ENCODE measurements around the gene MBNL2. TPM values are rescaled to one million over a fixed set of nuclear protein-coding genes. Genes with fewer than 3 reads are reported as not detected.

MBNL2 gene
- total RNA-seq, 1 donor: 69.8 TPM

- Histone ChIP-seq H3K9me3 (ENCODE audit: low read depth, low read length) (no peaks in the 10 kb centered on the region), H3K4me1 (ENCODE audit: insufficient read depth, low read length) (no peaks in the 10 kb centered on the region), H3K4me2 (ENCODE audit: insufficient read depth, low read length) (no peak overlapping the region), H3K79me2 (ENCODE audit: insufficient read depth, low read length) (no peaks in the 10 kb centered on the region), H3K27me3 (ENCODE audit: insufficient read depth, low read length) (no peaks in the 10 kb centered on the region), H3K36me3 (ENCODE audit: insufficient read depth, low read length) (no peaks in the 10 kb centered on the region), H3K27ac (ENCODE audit: low read depth, low read length) (no peak overlapping the region), H4K20me1 (ENCODE audit: insufficient read depth, low read length) (no peaks in the 10 kb centered on the region), H2AFZ (ENCODE audit: low read length) (no peak overlapping the region), H3K4me3 (ENCODE audit: insufficient read depth, low read length) (no peak overlapping the region)
- peak; percentile 74 for TF ChIP-seq CTCF (IDR thresholded peaks at IDR 0.05; ENCODE audit: extremely low read depth, low read depth, low read length)
- DNase-seq (ENCODE audit: insufficient read length, low spot score, missing footprints): no peak
Observed at GRCh38 chr13:97212601-97213040, 9.5 kb upstream of the MBNL2 start.

- H3K27me3 ChIP-seq (ENCODE audit: insufficient read depth, low read length): no peaks in the 10 kb centered on the region
- no peak for DNase-seq (ENCODE audit: insufficient read length, low spot score, missing footprints)
- TF ChIP-seq CTCF (IDR thresholded peaks at IDR 0.05; ENCODE audit: extremely low read depth, low read depth, low read length): no peak
- H3K9me3 ChIP-seq (ENCODE audit: low read depth, low read length): no peaks in the 10 kb centered on the region
- no peak overlapping the region for H3K4me2 ChIP-seq (ENCODE audit: insufficient read depth, low read length)
- no peaks in the 10 kb centered on the region for H3K4me1 ChIP-seq (ENCODE audit: insufficient read depth, low read length)
- no peak overlapping the region for H3K4me3 ChIP-seq (ENCODE audit: insufficient read depth, low read length)
- no peaks in the 10 kb centered on the region for H3K36me3 ChIP-seq (ENCODE audit: insufficient read depth, low read length)
- no peak overlapping the region for H2AFZ ChIP-seq (ENCODE audit: low read length)
- no peaks in the 10 kb centered on the region for H4K20me1 ChIP-seq (ENCODE audit: insufficient read depth, low read length)
- H3K79me2 ChIP-seq (ENCODE audit: insufficient read depth, low read length): no peaks in the 10 kb centered on the region
- H3K27ac ChIP-seq (ENCODE audit: low read depth, low read length): no peak overlapping the region
Observed at GRCh38 chr13:97214921-97215320, 7.2 kb upstream of the MBNL2 start.

GRCh38 chr13:97215325-97215724 lies 6.8 kb upstream of the MBNL2 start:
- H2AFZ ChIP-seq (ENCODE audit: low read length): no peak overlapping the region
- no peaks in the 10 kb centered on the region for H4K20me1 ChIP-seq (ENCODE audit: insufficient read depth, low read length)
- TF ChIP-seq CTCF (IDR thresholded peaks at IDR 0.05; ENCODE audit: extremely low read depth, low read depth, low read length): no peak
- H3K4me2 ChIP-seq (ENCODE audit: insufficient read depth, low read length): no peak overlapping the region
- H3K27me3 ChIP-seq (ENCODE audit: insufficient read depth, low read length): no peaks in the 10 kb centered on the region
- no peak for DNase-seq (ENCODE audit: insufficient read length, low spot score, missing footprints)
- no peak overlapping the region for H3K4me3 ChIP-seq (ENCODE audit: insufficient read depth, low read length)
- H3K27ac ChIP-seq (ENCODE audit: low read depth, low read length): no peak overlapping the region
- no peaks in the 10 kb centered on the region for H3K36me3 ChIP-seq (ENCODE audit: insufficient read depth, low read length)
- no peaks in the 10 kb centered on the region for H3K4me1 ChIP-seq (ENCODE audit: insufficient read depth, low read length)
- no peaks in the 10 kb centered on the region for H3K79me2 ChIP-seq (ENCODE audit: insufficient read depth, low read length)
- H3K9me3 ChIP-seq (ENCODE audit: low read depth, low read length): no peaks in the 10 kb centered on the region

GRCh38 chr13:97219226-97219625 lies 2.9 kb upstream of the MBNL2 start:
- TF ChIP-seq CTCF (IDR thresholded peaks at IDR 0.05; ENCODE audit: extremely low read depth, low read depth, low read length): no peak
- H3K4me1 ChIP-seq (ENCODE audit: insufficient read depth, low read length): peaks cover 7% of the 10 kb centered on the region
- DNase-seq (ENCODE audit: insufficient read length, low spot score, missing footprints): no peak

More at GRCh38 chr13:97219226-97219625, 2.9 kb upstream of the MBNL2 start:
- Histone ChIP-seq H3K36me3 (ENCODE audit: insufficient read depth, low read length) (no peaks in the 10 kb centered on the region), H3K27me3 (ENCODE audit: insufficient read depth, low read length) (no peaks in the 10 kb centered on the region), H3K9me3 (ENCODE audit: low read depth, low read length) (no peaks in the 10 kb centered on the region), H4K20me1 (ENCODE audit: insufficient read depth, low read length) (no peaks in the 10 kb centered on the region), H3K27ac (ENCODE audit: low read depth, low read length) (no peak overlapping the region), H3K79me2 (ENCODE audit: insufficient read depth, low read length) (peaks cover 11% of the 10 kb centered on the region), H3K4me2 (ENCODE audit: insufficient read depth, low read length) (no peak overlapping the region), H3K4me3 (ENCODE audit: insufficient read depth, low read length) (no peak overlapping the region), H2AFZ (ENCODE audit: low read length) (no peak overlapping the region)

Measured in osteoblast (primary cell).